NB4 (cell line): ENCODE data around the gene NUP107.

Experiments used
- MAX ChIP-seq: IDR thresholded peaks from 2 replicates; pipeline ENCODE4 v1.6.1; 2011; ENCODE audit warnings: low read depth, low read length
- MYC ChIP-seq: IDR thresholded peaks from 2 replicates; pipeline ENCODE4 v1.6.1; 2011; ENCODE audit warnings: low read depth, low read length
- POLR2A ChIP-seq: IDR thresholded peaks from 2 replicates; pipeline ENCODE4 v1.6.1; 2011; ENCODE audit warnings: mild to moderate bottlenecking; ENCODE audit not compliant: insufficient read length; ENCODE audit errors: extremely low read depth
- TF ChIP-seq, protein P1 (sequence below): IDR thresholded peaks from one replicate; pipeline ENCODE4 v1.5.1; 2012; ENCODE audit warnings: low read depth, low read length

GRCh38 chr12:68648179-68648578 lies 38.6 kb upstream of the NUP107 start:
- TF ChIP-seq POLR2A: no peak
- TF ChIP-seq, protein P1, sequence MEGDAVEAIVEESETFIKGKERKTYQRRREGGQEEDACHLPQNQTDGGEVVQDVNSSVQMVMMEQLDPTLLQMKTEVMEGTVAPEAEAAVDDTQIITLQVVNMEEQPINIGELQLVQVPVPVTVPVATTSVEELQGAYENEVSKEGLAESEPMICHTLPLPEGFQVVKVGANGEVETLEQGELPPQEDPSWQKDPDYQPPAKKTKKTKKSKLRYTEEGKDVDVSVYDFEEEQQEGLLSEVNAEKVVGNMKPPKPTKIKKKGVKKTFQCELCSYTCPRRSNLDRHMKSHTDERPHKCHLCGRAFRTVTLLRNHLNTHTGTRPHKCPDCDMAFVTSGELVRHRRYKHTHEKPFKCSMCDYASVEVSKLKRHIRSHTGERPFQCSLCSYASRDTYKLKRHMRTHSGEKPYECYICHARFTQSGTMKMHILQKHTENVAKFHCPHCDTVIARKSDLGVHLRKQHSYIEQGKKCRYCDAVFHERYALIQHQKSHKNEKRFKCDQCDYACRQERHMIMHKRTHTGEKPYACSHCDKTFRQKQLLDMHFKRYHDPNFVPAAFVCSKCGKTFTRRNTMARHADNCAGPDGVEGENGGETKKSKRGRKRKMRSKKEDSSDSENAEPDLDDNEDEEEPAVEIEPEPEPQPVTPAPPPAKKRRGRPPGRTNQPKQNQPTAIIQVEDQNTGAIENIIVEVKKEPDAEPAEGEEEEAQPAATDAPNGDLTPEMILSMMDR: no peak
- TF ChIP-seq MAX: no peak
- TF ChIP-seq MYC: no peak
